ENCODE measurements around the gene UPP1. TPM values are rescaled to one million over a fixed set of nuclear protein-coding genes. Genes with fewer than 3 reads are reported as not detected.

Gene UPP1
- total RNA-seq, 4 donors from 2014 or later: 11.6 to 50.5 (median 27.3) TPM

DNA sequence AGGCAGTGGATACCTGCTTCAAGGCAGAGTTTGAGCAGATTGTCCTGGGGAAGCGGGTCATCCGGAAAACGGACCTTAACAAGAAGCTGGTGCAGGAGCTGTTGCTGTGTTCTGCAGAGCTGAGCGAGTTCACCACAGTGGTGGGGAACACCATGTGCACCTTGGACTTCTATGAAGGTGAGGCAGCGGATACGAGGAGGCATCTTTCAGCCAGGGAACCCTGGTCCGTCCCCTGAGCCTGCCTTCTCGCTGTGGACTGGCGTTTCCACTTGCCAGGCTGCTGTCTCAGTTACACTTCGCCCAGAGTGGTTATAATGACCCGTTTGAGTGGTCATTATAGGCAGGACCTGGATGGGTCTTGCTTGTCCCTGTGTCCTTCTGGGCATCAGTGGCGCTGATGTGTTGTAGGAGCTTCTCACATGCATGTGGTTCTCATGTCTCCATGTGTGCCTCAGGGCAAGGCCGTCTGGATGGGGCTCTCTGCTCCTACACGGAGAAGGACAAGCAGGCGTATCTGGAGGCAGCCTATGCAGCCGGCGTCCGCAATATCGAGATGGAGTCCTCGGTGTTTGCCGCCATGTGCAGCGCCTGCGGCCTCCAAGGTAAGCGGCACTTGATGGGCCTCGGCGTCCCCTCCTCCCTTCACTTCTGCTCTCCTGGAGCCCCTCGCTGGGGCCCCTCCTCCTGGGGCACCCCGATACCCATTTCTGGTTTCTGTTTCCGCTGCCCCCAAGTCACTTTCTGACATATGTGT is 18.0 kb downstream of the UPP1 start:
- TF ChIP-seq, protein P1, sequence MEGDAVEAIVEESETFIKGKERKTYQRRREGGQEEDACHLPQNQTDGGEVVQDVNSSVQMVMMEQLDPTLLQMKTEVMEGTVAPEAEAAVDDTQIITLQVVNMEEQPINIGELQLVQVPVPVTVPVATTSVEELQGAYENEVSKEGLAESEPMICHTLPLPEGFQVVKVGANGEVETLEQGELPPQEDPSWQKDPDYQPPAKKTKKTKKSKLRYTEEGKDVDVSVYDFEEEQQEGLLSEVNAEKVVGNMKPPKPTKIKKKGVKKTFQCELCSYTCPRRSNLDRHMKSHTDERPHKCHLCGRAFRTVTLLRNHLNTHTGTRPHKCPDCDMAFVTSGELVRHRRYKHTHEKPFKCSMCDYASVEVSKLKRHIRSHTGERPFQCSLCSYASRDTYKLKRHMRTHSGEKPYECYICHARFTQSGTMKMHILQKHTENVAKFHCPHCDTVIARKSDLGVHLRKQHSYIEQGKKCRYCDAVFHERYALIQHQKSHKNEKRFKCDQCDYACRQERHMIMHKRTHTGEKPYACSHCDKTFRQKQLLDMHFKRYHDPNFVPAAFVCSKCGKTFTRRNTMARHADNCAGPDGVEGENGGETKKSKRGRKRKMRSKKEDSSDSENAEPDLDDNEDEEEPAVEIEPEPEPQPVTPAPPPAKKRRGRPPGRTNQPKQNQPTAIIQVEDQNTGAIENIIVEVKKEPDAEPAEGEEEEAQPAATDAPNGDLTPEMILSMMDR (IDR thresholded peaks at IDR 0.05; ENCODE audit: low read depth): no peak

DNA sequence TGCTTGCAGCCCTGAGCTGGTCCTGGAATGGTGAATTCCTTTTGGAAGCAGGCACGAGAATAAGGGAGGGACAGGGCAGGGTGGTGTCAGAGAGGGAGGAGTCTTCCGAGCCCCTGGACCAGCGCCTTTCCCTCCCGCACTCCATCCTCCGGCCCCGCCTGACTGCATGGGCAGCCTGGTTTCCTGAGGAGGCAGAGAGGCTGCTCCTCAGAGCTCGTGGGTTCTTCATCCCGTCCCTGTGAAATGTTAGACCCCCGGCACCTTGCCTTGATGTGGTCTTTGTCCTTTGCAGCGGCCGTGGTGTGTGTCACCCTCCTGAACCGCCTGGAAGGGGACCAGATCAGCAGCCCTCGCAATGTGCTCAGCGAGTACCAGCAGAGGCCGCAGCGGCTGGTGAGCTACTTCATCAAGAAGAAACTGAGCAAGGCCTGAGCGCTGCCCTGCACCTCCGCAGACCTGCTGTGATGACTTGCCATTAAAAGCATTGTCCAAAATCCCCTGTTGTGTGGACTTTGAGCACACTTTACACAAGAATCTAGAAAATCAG is 18.9 kb downstream of the UPP1 start:
- TF ChIP-seq, protein P1 (IDR thresholded peaks at IDR 0.05; ENCODE audit: low read depth): no peak

GRCh38 chr7:48108959-48109847 is 20.1 kb downstream of the UPP1 start:
- TF ChIP-seq, protein P1 (IDR thresholded peaks at IDR 0.05; ENCODE audit: low read depth): no peak

DNA sequence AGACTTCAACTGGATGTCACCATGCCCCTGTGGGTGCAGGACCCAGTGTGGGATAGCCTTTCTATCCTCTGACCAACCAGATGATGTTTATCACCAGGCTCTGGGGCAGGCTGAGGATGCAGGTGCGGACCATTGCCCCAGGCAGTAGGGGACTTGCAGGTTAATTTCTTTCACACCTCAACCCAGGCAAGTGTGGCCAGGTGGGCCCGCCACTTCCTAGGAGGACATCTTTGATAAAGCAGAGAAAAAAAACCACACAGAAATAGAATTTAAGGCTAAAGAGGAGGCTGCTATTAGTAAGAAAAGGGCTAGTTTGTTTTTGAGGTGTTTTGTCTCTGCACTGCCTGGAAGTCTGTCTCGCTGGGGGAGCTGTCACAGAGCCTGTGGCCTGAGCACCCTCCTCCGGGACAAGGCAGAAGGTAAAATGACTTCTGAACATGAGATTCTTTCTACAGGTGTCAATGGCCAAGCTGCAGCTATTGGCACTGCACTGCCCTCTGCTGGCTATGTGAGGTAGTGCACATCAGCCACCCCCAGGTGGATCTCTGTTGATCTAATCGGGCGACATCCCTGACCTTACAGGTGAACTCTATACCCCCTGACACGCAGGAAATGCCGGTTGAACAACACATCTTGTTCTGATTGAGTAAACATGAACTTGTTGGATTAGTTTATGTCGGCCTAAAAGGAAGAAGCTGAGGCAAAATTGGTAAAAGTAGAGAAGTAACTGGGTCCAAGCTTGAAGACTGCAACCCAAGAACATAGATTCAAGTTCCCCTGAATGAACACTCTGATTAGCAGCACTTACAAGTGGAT is 21.0 kb downstream of the UPP1 start:
- TF ChIP-seq, protein P1 (IDR thresholded peaks at IDR 0.05; ENCODE audit: low read depth): no peak

DNA sequence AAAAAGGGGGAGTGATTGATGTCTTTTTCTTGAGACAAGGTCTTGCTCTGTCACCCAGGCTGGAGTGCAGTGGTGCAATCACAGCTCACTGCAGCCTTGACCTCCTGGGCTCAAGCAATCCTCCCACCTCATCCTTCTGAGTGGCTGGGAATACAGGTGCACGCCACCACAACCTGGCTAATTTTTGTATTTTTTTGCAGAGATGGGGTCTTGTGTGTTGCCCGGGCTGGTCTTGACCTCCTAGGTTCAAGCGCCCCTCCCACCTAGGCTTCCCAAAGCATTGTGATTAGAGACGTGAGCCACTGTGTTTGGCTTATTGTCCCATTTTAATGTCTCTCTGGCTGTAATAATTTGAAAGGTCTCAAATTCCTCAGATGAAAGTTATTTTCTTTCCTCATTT is 21.8 kb downstream of the UPP1 start:
- TF ChIP-seq, protein P1 (IDR thresholded peaks at IDR 0.05; ENCODE audit: low read depth): no peak

GRCh38 chr7:48111596-48111995 is 22.5 kb downstream of the UPP1 start:
- TF ChIP-seq, protein P1 (IDR thresholded peaks at IDR 0.05; ENCODE audit: low read depth): no peak

All from subcutaneous adipose tissue (tissue), 4 donors.